ENCODE measurements around the gene MTFR2. TPM values are rescaled to one million over a fixed set of nuclear protein-coding genes. Genes with fewer than 3 reads are reported as not detected.

The MTFR2 gene
- total and polyA plus RNA-seq, 2 of the 13 experiments (the other 11 are each of a cell fraction or from before 2014, with no cell fraction given) = 6.7 to 10.7 TPM

DNA sequence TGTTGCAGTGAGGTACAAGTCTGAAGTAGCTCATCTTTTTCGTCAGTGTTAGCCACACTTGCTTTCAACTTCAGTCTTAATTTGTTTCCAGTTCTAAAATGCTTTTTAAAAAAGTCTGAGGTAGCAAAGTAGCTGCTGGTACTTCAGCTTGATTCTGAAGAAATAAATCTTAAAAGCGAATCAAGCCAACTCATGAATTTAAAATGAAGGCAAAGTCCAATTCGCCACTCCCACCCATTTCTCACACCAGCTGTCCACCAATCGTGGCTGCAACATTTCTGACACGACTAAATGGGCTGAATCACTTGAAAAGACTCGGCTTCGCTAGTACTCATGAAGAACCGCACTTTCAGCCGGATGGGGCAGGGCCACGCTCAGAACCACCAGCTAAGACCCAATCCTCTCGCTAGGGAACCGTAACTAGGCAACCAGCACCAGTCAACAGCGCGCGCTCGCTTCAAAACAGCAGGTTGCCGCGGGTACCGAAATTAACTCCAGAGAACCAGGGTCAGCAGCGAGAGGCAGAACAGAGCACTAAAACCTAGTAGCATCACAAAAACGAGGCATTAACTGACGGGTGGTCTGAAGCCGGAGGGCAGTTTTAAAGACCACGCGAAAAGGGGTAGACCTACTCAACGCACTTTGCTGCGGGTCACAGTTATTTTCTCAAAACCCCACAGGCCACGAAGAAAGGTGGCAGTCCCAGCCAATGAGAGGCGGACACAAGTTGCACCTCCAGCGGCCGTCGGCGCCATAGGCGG, 38.6 kb upstream of the MTFR2 start (continued):
- TF ChIP-seq DR1 (CRISPR knock-in tag; IDR thresholded peaks at IDR 0.05) (no peak), STAT6 (CRISPR knock-in tag; IDR thresholded peaks at IDR 0.05; ENCODE audit: borderline replicate concordance) (peak; percentile 36; the same call in 1 of the 2 replicates), SMARCC2 (IDR thresholded peaks at IDR 0.05) (0 out of 2 replicates have a peak, but pooled peaks have one; percentile 15), MAFG (CRISPR knock-in tag; IDR thresholded peaks at IDR 0.05) (no peak), ZSCAN12 (CRISPR knock-in tag; IDR thresholded peaks at IDR 0.05) (no peak), POLR2A (IDR thresholded peaks at IDR 0.05; ENCODE audit: insufficient read depth in 1 of 2, low read depth in 2 of 2, low read length in 2 of 2) (peak; percentile 51 to 67; a peak in 2 of 4 replicates), ZNF484 (CRISPR knock-in tag; IDR thresholded peaks at IDR 0.05; ENCODE audit: borderline replicate concordance, low read depth) (no peak), NCOA1 (CRISPR knock-in tag; IDR thresholded peaks at IDR 0.05) (no peak), SRY (CRISPR knock-in tag; IDR thresholded peaks at IDR 0.05) (no peak), ELF1 (CRISPR knock-in tag; IDR thresholded peaks at IDR 0.05) (no peak), ZNF788 (CRISPR knock-in tag; IDR thresholded peaks at IDR 0.05; ENCODE audit: borderline replicate concordance) (peak; percentile 51; the same call in 1 of the 2 replicates), TSC22D2 (CRISPR knock-in tag; IDR thresholded peaks at IDR 0.05; ENCODE audit: borderline replicate concordance) (0 out of 2 replicates have a peak, but pooled peaks have one; percentile 22), ZNF253 (CRISPR knock-in tag; IDR thresholded peaks at IDR 0.05; ENCODE audit: borderline replicate concordance) (no peak), ZFYVE20 (CRISPR knock-in tag; IDR thresholded peaks at IDR 0.05; ENCODE audit: borderline replicate concordance, low read depth) (no peak), ZFP82 (CRISPR knock-in tag; IDR thresholded peaks at IDR 0.05; ENCODE audit: borderline replicate concordance) (peak; percentile 22; the same call in 1 of the 2 replicates), FOXJ3 (CRISPR knock-in tag; IDR thresholded peaks at IDR 0.05; ENCODE audit: borderline replicate concordance) (no peak; the same call in 1 of the 2 replicates)
- TF ChIP-seq, protein P1, sequence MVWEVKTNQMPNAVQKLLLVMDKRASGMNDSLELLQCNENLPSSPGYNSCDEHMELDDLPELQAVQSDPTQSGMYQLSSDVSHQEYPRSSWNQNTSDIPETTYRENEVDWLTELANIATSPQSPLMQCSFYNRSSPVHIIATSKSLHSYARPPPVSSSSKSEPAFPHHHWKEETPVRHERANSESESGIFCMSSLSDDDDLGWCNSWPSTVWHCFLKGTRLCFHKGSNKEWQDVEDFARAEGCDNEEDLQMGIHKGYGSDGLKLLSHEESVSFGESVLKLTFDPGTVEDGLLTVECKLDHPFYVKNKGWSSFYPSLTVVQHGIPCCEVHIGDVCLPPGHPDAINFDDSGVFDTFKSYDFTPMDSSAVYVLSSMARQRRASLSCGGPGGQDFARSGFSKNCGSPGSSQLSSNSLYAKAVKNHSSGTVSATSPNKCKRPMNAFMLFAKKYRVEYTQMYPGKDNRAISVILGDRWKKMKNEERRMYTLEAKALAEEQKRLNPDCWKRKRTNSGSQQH (CRISPR knock-in tag; IDR thresholded peaks at IDR 0.05; ENCODE audit: low read depth) = no peak; the same call in none of the 2 replicates
- TF ChIP-seq, protein P2, sequence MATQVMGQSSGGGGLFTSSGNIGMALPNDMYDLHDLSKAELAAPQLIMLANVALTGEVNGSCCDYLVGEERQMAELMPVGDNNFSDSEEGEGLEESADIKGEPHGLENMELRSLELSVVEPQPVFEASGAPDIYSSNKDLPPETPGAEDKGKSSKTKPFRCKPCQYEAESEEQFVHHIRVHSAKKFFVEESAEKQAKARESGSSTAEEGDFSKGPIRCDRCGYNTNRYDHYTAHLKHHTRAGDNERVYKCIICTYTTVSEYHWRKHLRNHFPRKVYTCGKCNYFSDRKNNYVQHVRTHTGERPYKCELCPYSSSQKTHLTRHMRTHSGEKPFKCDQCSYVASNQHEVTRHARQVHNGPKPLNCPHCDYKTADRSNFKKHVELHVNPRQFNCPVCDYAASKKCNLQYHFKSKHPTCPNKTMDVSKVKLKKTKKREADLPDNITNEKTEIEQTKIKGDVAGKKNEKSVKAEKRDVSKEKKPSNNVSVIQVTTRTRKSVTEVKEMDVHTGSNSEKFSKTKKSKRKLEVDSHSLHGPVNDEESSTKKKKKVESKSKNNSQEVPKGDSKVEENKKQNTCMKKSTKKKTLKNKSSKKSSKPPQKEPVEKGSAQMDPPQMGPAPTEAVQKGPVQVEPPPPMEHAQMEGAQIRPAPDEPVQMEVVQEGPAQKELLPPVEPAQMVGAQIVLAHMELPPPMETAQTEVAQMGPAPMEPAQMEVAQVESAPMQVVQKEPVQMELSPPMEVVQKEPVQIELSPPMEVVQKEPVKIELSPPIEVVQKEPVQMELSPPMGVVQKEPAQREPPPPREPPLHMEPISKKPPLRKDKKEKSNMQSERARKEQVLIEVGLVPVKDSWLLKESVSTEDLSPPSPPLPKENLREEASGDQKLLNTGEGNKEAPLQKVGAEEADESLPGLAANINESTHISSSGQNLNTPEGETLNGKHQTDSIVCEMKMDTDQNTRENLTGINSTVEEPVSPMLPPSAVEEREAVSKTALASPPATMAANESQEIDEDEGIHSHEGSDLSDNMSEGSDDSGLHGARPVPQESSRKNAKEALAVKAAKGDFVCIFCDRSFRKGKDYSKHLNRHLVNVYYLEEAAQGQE (IDR thresholded peaks at IDR 0.05; ENCODE audit: borderline replicate concordance in 1 of 2, low read depth in 1 of 2, low read length in 2 of 2) = 0 out of 4 replicates have a peak, but pooled peaks of 1 of the 2 experiments have one; percentile 7
- TF ChIP-seq, protein P3, sequence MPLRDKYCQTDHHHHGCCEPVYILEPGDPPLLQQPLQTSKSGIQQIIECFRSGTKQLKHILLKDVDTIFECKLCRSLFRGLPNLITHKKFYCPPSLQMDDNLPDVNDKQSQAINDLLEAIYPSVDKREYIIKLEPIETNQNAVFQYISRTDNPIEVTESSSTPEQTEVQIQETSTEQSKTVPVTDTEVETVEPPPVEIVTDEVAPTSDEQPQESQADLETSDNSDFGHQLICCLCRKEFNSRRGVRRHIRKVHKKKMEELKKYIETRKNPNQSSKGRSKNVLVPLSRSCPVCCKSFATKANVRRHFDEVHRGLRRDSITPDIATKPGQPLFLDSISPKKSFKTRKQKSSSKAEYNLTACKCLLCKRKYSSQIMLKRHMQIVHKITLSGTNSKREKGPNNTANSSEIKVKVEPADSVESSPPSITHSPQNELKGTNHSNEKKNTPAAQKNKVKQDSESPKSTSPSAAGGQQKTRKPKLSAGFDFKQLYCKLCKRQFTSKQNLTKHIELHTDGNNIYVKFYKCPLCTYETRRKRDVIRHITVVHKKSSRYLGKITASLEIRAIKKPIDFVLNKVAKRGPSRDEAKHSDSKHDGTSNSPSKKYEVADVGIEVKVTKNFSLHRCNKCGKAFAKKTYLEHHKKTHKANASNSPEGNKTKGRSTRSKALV (CRISPR knock-in tag; IDR thresholded peaks at IDR 0.05) = no peak

Measured in HepG2 (cell line).